ENCODE results near the gene PRSS21.

GRCh38 chr16:2835638-2836493, 18.8 kb downstream of the PRSS21 start:
- no peak for TF ChIP-seq CTCF (IDR thresholded peaks at IDR 0.05; ENCODE audit: low read depth, low read length)
- TF ChIP-seq EZH2phosphoT487 (IDR thresholded peaks at IDR 0.05; ENCODE audit: low read depth), result no peak
